Right atrium auricular region (tissue), 2 donors: ENCODE measurements around the gene EIF2AK2. TPM values are rescaled to one million over a fixed set of nuclear protein-coding genes. Genes with fewer than 3 reads are reported as not detected.

Experiments used
- DNase-seq: peaks from one replicate; pipeline ENCODE4 v3.0.0-alpha.2; 2019; ENCODE audit warnings: low spot score
- H3K27ac ChIP-seq, 2 donors: fragments of 200-600 bp; sonication (generic); 1 replicate in 1 of 2; 2 replicates in 1 of 2; pipeline ENCODE4 v1.5.1; 2016 to 2019
- H3K27me3 ChIP-seq, 2 donors: fragments of 200-600 bp; sonication (generic); one replicate each; pipeline versions ENCODE4 v1.5.1 to v1.6.0; 2017 to 2019
- H3K36me3 ChIP-seq: fragments of 200-600 bp; sonication (generic); one replicate; pipeline ENCODE4 v1.5.1; 2016
- H3K4me1 ChIP-seq, 2 donors: fragments of 200-600 bp; sonication (generic); one replicate each; pipeline versions ENCODE4 v1.5.1 to v1.6.0; 2017 to 2019
- H3K4me3 ChIP-seq, 2 donors: fragments of 200-600 bp; sonication (generic); 1 replicate in 1 of 2; 2 replicates in 1 of 2; pipeline ENCODE4 v1.5.1; 2017 to 2019; ENCODE audit warnings: mild to moderate bottlenecking in 1 of 2, moderate library complexity in 1 of 2
- H3K9me3 ChIP-seq, 2 donors: fragments of 200-600 bp; sonication (generic); one replicate each; pipeline ENCODE4 v1.5.1; 2019
- total RNA-seq, 2 donors: library from RNA; depleted of rRNA; stranded (reverse); fragments of >200 nt; gene quantifications; one replicate each; pipeline ENCODE4 v1.1.0, GENCODE V29; 2016
- TF ChIP-seq, protein P1 (sequence below), 2 donors: fragments of 200-600 bp; sonication (generic); IDR thresholded peaks; one replicate each; pipeline ENCODE4 v1.5.1; 2019; ENCODE audit warnings: antibody characterized with exemption in 2 of 2

The EIF2AK2 gene
- total RNA-seq, 2 donors from 2014 or later = 12.5 to 13.4 TPM

GRCh38 chr2:37109523-37109922 lies 47.3 kb downstream of the EIF2AK2 start:
- TF ChIP-seq, protein P1, sequence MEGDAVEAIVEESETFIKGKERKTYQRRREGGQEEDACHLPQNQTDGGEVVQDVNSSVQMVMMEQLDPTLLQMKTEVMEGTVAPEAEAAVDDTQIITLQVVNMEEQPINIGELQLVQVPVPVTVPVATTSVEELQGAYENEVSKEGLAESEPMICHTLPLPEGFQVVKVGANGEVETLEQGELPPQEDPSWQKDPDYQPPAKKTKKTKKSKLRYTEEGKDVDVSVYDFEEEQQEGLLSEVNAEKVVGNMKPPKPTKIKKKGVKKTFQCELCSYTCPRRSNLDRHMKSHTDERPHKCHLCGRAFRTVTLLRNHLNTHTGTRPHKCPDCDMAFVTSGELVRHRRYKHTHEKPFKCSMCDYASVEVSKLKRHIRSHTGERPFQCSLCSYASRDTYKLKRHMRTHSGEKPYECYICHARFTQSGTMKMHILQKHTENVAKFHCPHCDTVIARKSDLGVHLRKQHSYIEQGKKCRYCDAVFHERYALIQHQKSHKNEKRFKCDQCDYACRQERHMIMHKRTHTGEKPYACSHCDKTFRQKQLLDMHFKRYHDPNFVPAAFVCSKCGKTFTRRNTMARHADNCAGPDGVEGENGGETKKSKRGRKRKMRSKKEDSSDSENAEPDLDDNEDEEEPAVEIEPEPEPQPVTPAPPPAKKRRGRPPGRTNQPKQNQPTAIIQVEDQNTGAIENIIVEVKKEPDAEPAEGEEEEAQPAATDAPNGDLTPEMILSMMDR (IDR thresholded peaks at IDR 0.05) = no peak
- Histone ChIP-seq H3K27me3 (no peaks in the 10 kb centered on the region), H3K4me3 (no peak overlapping the region), H3K4me1 (no peaks in the 10 kb centered on the region), H3K9me3 (no peaks in the 10 kb centered on the region), H3K27ac (no peak overlapping the region), H3K36me3 (peaks cover 54% of the 10 kb centered on the region)
- no peak for DNase-seq

- Histone ChIP-seq H3K9me3 (no peaks in the 10 kb centered on the region), H3K4me3 (no peak overlapping the region), H3K27me3 (no peaks in the 10 kb centered on the region), H3K4me1 (no peaks in the 10 kb centered on the region), H3K36me3 (peaks cover 70% of the 10 kb centered on the region), H3K27ac (no peak overlapping the region)
- no peak for DNase-seq
- TF ChIP-seq, protein P1 (IDR thresholded peaks at IDR 0.05) = no peak
Observed at GRCh38 chr2:37105150-37105549, 51.6 kb downstream of the EIF2AK2 start.

DNA sequence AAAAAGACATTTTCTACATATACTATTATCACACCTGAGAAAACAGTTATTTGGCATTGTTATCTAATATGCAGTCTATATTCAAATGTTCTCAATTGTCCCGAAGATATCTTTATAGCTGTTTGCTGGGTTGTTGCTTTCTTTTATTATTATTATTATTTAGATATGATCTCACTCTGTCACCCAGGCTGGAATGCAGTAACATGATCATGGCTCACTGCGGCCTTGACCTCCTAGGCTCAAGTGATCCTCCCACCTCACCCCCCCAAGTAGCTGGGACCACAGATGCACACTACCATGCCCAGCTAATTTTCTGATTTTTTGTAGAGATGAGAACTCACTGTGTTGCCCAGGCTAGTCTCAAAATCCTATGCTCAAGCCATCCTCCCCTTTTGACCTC lies 52.6 kb downstream of the EIF2AK2 start:
- Histone ChIP-seq H3K27ac (no peak overlapping the region), H3K4me3 (no peak overlapping the region), H3K36me3 (peaks cover 70% of the 10 kb centered on the region), H3K9me3 (no peaks in the 10 kb centered on the region), H3K27me3 (no peaks in the 10 kb centered on the region), H3K4me1 (no peaks in the 10 kb centered on the region)
- DNase-seq = no peak
- TF ChIP-seq, protein P1 (IDR thresholded peaks at IDR 0.05) = no peak

DNA sequence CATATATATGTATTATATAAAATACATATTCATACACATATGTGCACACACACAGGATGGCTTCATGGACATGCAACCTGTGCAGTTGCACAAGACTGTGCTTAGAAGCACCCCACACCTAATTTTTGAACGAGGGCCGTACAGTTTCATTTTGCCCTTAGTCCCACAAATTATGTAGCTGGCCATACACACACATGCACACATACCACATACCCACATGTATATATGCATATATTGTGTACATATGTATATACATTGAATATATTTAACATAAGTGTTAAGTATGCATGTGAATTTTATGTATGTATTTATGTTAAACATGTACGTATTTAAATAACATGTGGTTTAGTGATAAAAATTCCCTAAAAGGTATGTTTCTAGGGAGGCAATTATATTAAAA lies 54.2 kb downstream of the EIF2AK2 start:
- no peak overlapping the region for H3K27ac ChIP-seq
- H3K27me3 ChIP-seq = no peaks in the 10 kb centered on the region
- no peak for DNase-seq
- no peaks in the 10 kb centered on the region for H3K9me3 ChIP-seq
- peaks cover 60% of the 10 kb centered on the region for H3K36me3 ChIP-seq
- H3K4me1 ChIP-seq = no peaks in the 10 kb centered on the region
- TF ChIP-seq, protein P1 (IDR thresholded peaks at IDR 0.05) = no peak
- H3K4me3 ChIP-seq = no peak overlapping the region

- no peaks in the 10 kb centered on the region for H3K4me1 ChIP-seq
- no peak overlapping the region for H3K4me3 ChIP-seq
- TF ChIP-seq, protein P1 (IDR thresholded peaks at IDR 0.05) = no peak
- DNase-seq = no peak
- H3K27me3 ChIP-seq = no peaks in the 10 kb centered on the region
- no peak overlapping the region for H3K27ac ChIP-seq
- peaks cover 58% of the 10 kb centered on the region for H3K36me3 ChIP-seq
- no peaks in the 10 kb centered on the region for H3K9me3 ChIP-seq
Observed at GRCh38 chr2:37100054-37100453, 56.7 kb downstream of the EIF2AK2 start.

DNA sequence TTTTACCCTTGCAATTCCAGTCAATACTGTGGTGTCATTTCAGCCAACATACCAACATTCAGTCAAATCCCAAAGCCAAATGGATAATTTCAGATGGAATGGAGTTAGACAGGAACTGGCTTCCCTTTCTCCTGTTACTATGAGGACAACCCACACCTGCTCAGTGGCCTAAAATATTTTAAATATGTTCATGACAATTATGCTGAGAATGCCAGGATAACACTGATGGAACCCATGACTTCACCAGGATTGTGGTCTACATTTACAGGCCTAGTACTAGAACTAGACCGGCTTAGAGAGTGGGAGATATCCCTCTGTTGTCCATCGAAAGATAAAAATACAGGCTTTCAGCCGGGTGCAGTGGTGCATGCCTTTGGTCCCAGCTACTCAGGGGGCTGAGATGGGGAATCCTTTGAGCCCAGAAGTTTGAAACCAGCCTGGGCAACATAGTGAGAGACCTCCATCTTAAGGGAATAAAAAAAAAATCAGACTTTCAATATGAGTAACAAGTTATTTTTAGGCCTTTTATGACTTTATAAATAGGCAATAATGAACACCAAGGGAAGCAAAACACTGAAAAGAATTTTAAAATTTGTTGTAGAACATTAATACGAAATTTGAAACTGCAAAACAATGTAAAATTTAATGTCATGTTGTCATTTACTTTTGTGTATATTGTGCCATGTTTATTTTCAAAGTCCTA lies 58.2 kb downstream of the EIF2AK2 start:
- no peak for DNase-seq

More for the DNA sequence above, 58.2 kb downstream of the EIF2AK2 start:
- TF ChIP-seq, protein P1 (IDR thresholded peaks at IDR 0.05) = no peak
- Histone ChIP-seq H3K4me3 (no peak overlapping the region), H3K27ac (no peak overlapping the region), H3K9me3 (no peaks in the 10 kb centered on the region), H3K27me3 (no peaks in the 10 kb centered on the region), H3K4me1 (no peaks in the 10 kb centered on the region), H3K36me3 (peaks cover 73% of the 10 kb centered on the region)
